ENCODE results near the gene NXPH1. TPM values are rescaled to one million over a fixed set of nuclear protein-coding genes. Genes with fewer than 3 reads are reported as not detected.

The NXPH1 gene
- total RNA-seq, 1 donor from 2014 or later, result not detected

DNA sequence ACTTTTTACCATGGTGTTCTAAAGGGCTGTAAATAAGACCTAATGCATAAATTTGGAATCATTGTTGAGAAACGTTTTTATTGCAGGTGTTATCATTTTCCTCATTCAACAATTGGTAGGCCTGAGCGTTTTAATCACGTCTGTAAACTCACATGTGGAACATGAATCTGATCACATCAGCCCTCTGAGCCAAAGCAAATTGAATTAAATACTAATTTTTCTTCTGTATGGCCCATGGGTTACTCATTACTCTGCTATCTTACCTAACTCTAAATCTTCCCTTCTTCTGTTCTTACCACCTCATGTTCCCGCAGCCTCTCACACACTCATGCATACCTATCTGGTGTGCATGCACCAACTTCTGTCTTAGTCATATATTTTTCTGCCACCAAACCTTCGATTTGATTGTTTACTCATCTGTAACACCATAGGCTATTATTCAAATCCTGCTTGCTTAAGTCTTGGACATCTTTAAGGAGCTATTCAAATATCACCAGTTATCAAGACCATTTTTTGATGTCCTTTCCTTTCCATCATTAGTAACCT, 82.3 kb downstream of the NXPH1 start:
- TF ChIP-seq, protein P1, sequence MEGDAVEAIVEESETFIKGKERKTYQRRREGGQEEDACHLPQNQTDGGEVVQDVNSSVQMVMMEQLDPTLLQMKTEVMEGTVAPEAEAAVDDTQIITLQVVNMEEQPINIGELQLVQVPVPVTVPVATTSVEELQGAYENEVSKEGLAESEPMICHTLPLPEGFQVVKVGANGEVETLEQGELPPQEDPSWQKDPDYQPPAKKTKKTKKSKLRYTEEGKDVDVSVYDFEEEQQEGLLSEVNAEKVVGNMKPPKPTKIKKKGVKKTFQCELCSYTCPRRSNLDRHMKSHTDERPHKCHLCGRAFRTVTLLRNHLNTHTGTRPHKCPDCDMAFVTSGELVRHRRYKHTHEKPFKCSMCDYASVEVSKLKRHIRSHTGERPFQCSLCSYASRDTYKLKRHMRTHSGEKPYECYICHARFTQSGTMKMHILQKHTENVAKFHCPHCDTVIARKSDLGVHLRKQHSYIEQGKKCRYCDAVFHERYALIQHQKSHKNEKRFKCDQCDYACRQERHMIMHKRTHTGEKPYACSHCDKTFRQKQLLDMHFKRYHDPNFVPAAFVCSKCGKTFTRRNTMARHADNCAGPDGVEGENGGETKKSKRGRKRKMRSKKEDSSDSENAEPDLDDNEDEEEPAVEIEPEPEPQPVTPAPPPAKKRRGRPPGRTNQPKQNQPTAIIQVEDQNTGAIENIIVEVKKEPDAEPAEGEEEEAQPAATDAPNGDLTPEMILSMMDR (IDR thresholded peaks at IDR 0.05), result no peak
- no peak for ATAC-seq (ENCODE audit: low read depth)
- POLR2A ChIA-PET, result no interaction called here
- no peaks in the 10 kb centered on the region for H3K36me3 Mint-ChIP-seq (ENCODE audit: low read depth)
- CTCF ChIA-PET, result no interaction called here
- H3K4me1 Mint-ChIP-seq, result no peaks in the 10 kb centered on the region
- no peak overlapping the region for H3K4me3 Mint-ChIP-seq
- no peak overlapping the region for H3K27ac Mint-ChIP-seq
- no peak for DNase-seq
- H3K27me3 Mint-ChIP-seq, result no peaks in the 10 kb centered on the region
- intact Hi-C loops (cut with micrococcal nuclease), result no loop called here
- no peaks in the 10 kb centered on the region for H3K9me3 Mint-ChIP-seq

DNA sequence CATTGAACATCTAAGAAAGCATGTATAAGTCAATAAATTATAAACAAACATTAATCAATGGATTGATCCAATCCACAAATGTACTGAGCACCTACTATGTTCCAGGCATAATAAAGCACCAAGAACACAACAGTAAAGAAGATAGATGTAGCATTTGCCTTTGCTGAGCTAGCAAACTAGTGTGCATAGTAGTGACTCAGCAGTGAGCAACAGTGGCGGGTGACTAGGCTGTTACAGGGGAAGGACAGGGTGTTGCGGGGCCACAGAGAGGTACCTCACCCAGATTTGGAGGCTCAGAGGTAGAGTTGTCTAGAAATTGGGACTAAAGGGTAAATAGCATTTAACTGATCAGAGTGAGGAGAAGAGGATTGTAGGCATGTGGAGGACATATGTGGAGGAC, 83.6 kb downstream of the NXPH1 start:
- Mint-ChIP-seq H3K4me3 (no peak overlapping the region), H3K36me3 (ENCODE audit: low read depth) (no peaks in the 10 kb centered on the region), H3K4me1 (no peaks in the 10 kb centered on the region), H3K27ac (no peak overlapping the region), H3K9me3 (no peaks in the 10 kb centered on the region), H3K27me3 (no peaks in the 10 kb centered on the region)
- intact Hi-C loops (cut with micrococcal nuclease), result no loop called here
- ChIA-PET POLR2A (no interaction called here), CTCF (no interaction called here)
- TF ChIP-seq, protein P1 (IDR thresholded peaks at IDR 0.05), result no peak
- ATAC-seq (ENCODE audit: low read depth) (no peak), DNase-seq (no peak)

DNA sequence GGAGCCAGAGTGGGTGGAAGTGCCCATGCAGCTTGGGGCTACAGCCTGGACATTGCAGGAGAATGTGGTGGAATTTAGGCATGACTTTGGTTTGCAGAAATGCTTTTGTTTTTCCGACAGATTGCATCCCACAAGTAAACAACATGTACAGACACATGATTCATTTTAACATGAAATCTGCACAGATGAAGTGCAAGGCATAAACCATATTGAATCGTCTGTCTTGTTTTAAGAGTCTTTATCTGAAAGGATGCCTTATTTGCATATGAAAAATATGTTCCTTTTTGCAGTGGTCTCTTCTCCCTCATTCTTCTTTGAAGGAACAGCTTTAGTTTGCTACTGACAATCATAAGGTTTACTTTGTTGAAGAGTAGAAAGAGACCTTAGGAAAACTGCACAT, 94.9 kb downstream of the NXPH1 start:
- peaks cover 14% of the 10 kb centered on the region for H3K9me3 Mint-ChIP-seq
- H3K27me3 Mint-ChIP-seq, result peaks cover 3% of the 10 kb centered on the region
- intact Hi-C loops (cut with micrococcal nuclease), result no loop called here
- no peaks in the 10 kb centered on the region for H3K4me1 Mint-ChIP-seq
- CTCF ChIA-PET, result no interaction called here
- no peak overlapping the region for H3K27ac Mint-ChIP-seq
- no peak overlapping the region for H3K4me3 Mint-ChIP-seq
- no peak for ATAC-seq (ENCODE audit: low read depth)
- H3K36me3 Mint-ChIP-seq (ENCODE audit: low read depth), result no peaks in the 10 kb centered on the region
- DNase-seq, result no peak
- POLR2A ChIA-PET, result no interaction called here
- TF ChIP-seq, protein P1 (IDR thresholded peaks at IDR 0.05), result no peak

DNA sequence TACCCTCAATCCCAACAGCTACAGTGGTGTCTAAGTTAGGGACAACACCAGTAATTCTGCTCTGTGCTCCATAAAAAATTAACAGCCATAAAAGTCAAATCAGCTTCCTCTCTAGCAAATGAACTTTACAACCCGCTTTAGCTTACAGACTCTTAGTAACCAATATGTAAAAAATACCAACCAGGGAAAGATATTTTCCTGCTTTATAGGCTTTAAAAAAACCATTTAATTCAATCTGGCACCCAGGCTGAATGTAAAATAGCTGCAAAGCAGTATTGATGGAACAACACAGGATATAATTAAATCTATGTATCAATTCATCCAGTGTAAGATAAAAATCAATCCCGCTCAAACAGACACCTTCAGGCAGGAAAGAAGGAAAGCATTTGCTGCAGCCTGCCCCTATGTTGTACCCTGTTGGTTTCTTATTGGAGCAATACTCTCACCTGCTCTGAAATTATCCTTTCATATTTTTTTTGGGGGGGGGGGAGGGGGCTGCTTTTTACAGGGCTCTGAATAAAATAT, 98.6 kb downstream of the NXPH1 start:
- DNase-seq, result no peak
- no peak overlapping the region for H3K27ac Mint-ChIP-seq
- H3K4me1 Mint-ChIP-seq, result peaks cover 3% of the 10 kb centered on the region
- peaks cover 3% of the 10 kb centered on the region for H3K27me3 Mint-ChIP-seq
- H3K9me3 Mint-ChIP-seq, result no peaks in the 10 kb centered on the region
- no peak overlapping the region for H3K4me3 Mint-ChIP-seq
- TF ChIP-seq, protein P1 (IDR thresholded peaks at IDR 0.05), result no peak
- intact Hi-C loops (cut with micrococcal nuclease), result no loop called here
- CTCF ChIA-PET, result no interaction called here
- POLR2A ChIA-PET, result no interaction called here
- no peaks in the 10 kb centered on the region for H3K36me3 Mint-ChIP-seq (ENCODE audit: low read depth)
- ATAC-seq (ENCODE audit: low read depth), result no peak

DNA sequence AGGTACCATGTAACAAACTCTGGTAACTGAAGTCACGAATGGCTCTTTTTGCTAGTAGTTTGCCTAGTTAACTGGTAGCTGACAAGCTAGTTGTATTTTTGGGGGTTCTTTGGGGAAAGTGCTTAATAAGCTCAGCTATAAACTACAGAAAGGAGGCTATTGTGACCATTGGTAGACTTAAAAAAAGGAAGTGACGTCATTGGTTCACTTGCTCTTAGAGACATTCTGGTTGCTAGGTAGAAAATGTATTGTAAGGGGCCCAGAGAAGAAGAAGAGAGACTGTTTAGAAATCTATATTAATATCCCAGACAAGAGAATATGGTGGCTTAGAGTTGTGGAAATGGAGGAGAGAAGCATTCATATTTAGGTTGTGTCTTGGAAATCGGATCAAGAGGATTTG, 103.0 kb downstream of the NXPH1 start:
- ChIA-PET CTCF (no interaction called here), POLR2A (no interaction called here)
- Mint-ChIP-seq H3K4me3 (no peak overlapping the region), H3K27me3 (peaks cover under 1% of the 10 kb centered on the region), H3K9me3 (no peaks in the 10 kb centered on the region), H3K36me3 (ENCODE audit: low read depth) (no peaks in the 10 kb centered on the region), H3K4me1 (peaks cover 3% of the 10 kb centered on the region), H3K27ac (no peak overlapping the region)
- DNase-seq (no peak), ATAC-seq (ENCODE audit: low read depth) (no peak)
- intact Hi-C loops (cut with micrococcal nuclease), result no loop called here
- TF ChIP-seq, protein P1 (IDR thresholded peaks at IDR 0.05), result no peak
